ENCODE measurements around the gene MSLN.
"Not testable (repeated sequence)": the region's sequence is repeated elsewhere in the genome, so short reads cannot be mapped to it uniquely, and the experiment has no call there.

MSLN gene

GRCh38 chr16:775236-775796, 14.8 kb downstream of the MSLN start:
- Histone ChIP-seq H3K4me1 (ENCODE audit: insufficient read depth, low read length, poor library complexity, severe bottlenecking) (no peaks in the 10 kb centered on the region), H3K9me3 (ENCODE audit: insufficient read depth, low read depth, low read length) (no peaks in the 10 kb centered on the region), H4K20me1 (ENCODE audit: insufficient read depth, low read length, poor library complexity, severe bottlenecking) (no peaks in the 10 kb centered on the region), H2AFZ (ENCODE audit: low read length) (no peak overlapping the region), H3K79me2 (ENCODE audit: insufficient read depth, low read length) (no peaks in the 10 kb centered on the region), H3K36me3 (ENCODE audit: insufficient read depth, low read length) (no peaks in the 10 kb centered on the region), H3K27me3 (ENCODE audit: insufficient read depth, low read length, poor library complexity, severe bottlenecking) (no peaks in the 10 kb centered on the region), H3K4me2 (ENCODE audit: low read depth, low read length, poor library complexity, severe bottlenecking) (no peak overlapping the region), H3F3A (ENCODE audit: low read depth) (no peaks in the 10 kb centered on the region), H3K4me3 (ENCODE audit: low read length, poor library complexity, severe bottlenecking) (no peak overlapping the region), H3K9ac (ENCODE audit: low read depth, low read length, poor library complexity, severe bottlenecking) (no peak overlapping the region), H3K9me2 (replicated peaks; ENCODE audit: low read depth, low read length) (no peaks in the 10 kb centered on the region)
- TF ChIP-seq CTCF (conservative IDR thresholded peaks at IDR 0.05; ENCODE audit: low read length) (no peak), EZH2phosphoT487 (IDR thresholded peaks at IDR 0.05; ENCODE audit: borderline replicate concordance) (no peak)

- H3K4me2 ChIP-seq (ENCODE audit: low read depth, low read length, poor library complexity, severe bottlenecking); H4K20me1 ChIP-seq (ENCODE audit: insufficient read depth, low read length, poor library complexity, severe bottlenecking): not testable (repeated sequence)
Observed at GRCh38 chr16:776298-776697, 15.8 kb downstream of the MSLN start.

GRCh38 chr16:776824-777223, 16.3 kb downstream of the MSLN start:
- Histone ChIP-seq H3K9me2 (replicated peaks; ENCODE audit: low read depth, low read length) (no peaks in the 10 kb centered on the region), H3F3A (ENCODE audit: low read depth) (no peaks in the 10 kb centered on the region), H3K4me3 (ENCODE audit: low read length, poor library complexity, severe bottlenecking) (no peak overlapping the region), H3K79me2 (ENCODE audit: insufficient read depth, low read length) (no peaks in the 10 kb centered on the region), H3K9ac (ENCODE audit: low read depth, low read length, poor library complexity, severe bottlenecking) (no peak overlapping the region), H3K36me3 (ENCODE audit: insufficient read depth, low read length) (no peaks in the 10 kb centered on the region), H4K20me1 (ENCODE audit: insufficient read depth, low read length, poor library complexity, severe bottlenecking) (no peaks in the 10 kb centered on the region), H3K4me2 (ENCODE audit: low read depth, low read length, poor library complexity, severe bottlenecking) (no peak overlapping the region), H2AFZ (ENCODE audit: low read length) (no peak overlapping the region), H3K4me1 (ENCODE audit: insufficient read depth, low read length, poor library complexity, severe bottlenecking) (no peaks in the 10 kb centered on the region), H3K27me3 (ENCODE audit: insufficient read depth, low read length, poor library complexity, severe bottlenecking) (no peaks in the 10 kb centered on the region), H3K9me3 (ENCODE audit: insufficient read depth, low read depth, low read length) (no peaks in the 10 kb centered on the region)
- TF ChIP-seq EZH2phosphoT487 (IDR thresholded peaks at IDR 0.05; ENCODE audit: borderline replicate concordance) (no peak), CTCF (conservative IDR thresholded peaks at IDR 0.05; ENCODE audit: low read length) (no peak)

More at GRCh38 chr16:776298-776697, 15.8 kb downstream of the MSLN start:
- not testable (repeated sequence) for H3K79me2 ChIP-seq (ENCODE audit: insufficient read depth, low read length); H3K9ac ChIP-seq (ENCODE audit: low read depth, low read length, poor library complexity, severe bottlenecking); H3F3A ChIP-seq (ENCODE audit: low read depth); H3K4me3 ChIP-seq (ENCODE audit: low read length, poor library complexity, severe bottlenecking); H3K9me2 ChIP-seq (replicated peaks; ENCODE audit: low read depth, low read length); H3K36me3 ChIP-seq (ENCODE audit: insufficient read depth, low read length); H3K4me1 ChIP-seq (ENCODE audit: insufficient read depth, low read length, poor library complexity, severe bottlenecking); H3K9me3 ChIP-seq (ENCODE audit: insufficient read depth, low read depth, low read length); H3K27me3 ChIP-seq (ENCODE audit: insufficient read depth, low read length, poor library complexity, severe bottlenecking); H2AFZ ChIP-seq (ENCODE audit: low read length)

- Histone ChIP-seq H3K4me3 (ENCODE audit: low read length, poor library complexity, severe bottlenecking) (no peak overlapping the region), H3K9ac (ENCODE audit: low read depth, low read length, poor library complexity, severe bottlenecking) (no peak overlapping the region), H2AFZ (ENCODE audit: low read length) (no peak overlapping the region), H3K4me2 (ENCODE audit: low read depth, low read length, poor library complexity, severe bottlenecking) (no peak overlapping the region), H3K9me2 (replicated peaks; ENCODE audit: low read depth, low read length) (no peaks in the 10 kb centered on the region), H3K4me1 (ENCODE audit: insufficient read depth, low read length, poor library complexity, severe bottlenecking) (no peaks in the 10 kb centered on the region), H3K27me3 (ENCODE audit: insufficient read depth, low read length, poor library complexity, severe bottlenecking) (no peaks in the 10 kb centered on the region), H3K9me3 (ENCODE audit: insufficient read depth, low read depth, low read length) (no peaks in the 10 kb centered on the region), H3K36me3 (ENCODE audit: insufficient read depth, low read length) (no peaks in the 10 kb centered on the region), H4K20me1 (ENCODE audit: insufficient read depth, low read length, poor library complexity, severe bottlenecking) (no peaks in the 10 kb centered on the region), H3K79me2 (ENCODE audit: insufficient read depth, low read length) (no peaks in the 10 kb centered on the region), H3F3A (ENCODE audit: low read depth) (no peaks in the 10 kb centered on the region)
- TF ChIP-seq CTCF (conservative IDR thresholded peaks at IDR 0.05; ENCODE audit: low read length) (no peak), EZH2phosphoT487 (IDR thresholded peaks at IDR 0.05; ENCODE audit: borderline replicate concordance) (no peak)
Observed at GRCh38 chr16:777826-778225, 17.3 kb downstream of the MSLN start.

All from Loucy (cell line).